ENCODE results near the gene NUP98. TPM values are rescaled to one million over a fixed set of nuclear protein-coding genes. Genes with fewer than 3 reads are reported as not detected.
"Not testable (repeated sequence)": the region's sequence is repeated elsewhere in the genome, so short reads cannot be mapped to it uniquely, and the experiment has no call there.

NUP98 gene
- total RNA-seq, 1 experiment from 2014 or later, result 82.4 TPM

- no peak overlapping the region for H3K4me3 ChIP-seq (ENCODE audit: low read depth, low read length, poor library complexity, severe bottlenecking)
- CTCF ChIA-PET, result no interaction called here
- no peaks in the 10 kb centered on the region for H3K9me3 ChIP-seq (ENCODE audit: low read depth, low read length, poor library complexity, severe bottlenecking)
- intact Hi-C loops (cut with micrococcal nuclease; ENCODE audit: unreplicated experiment), result no loop called here
- DNase-seq (ENCODE audit: low spot score), result no peak
- BruUV-seq (replicated peaks), result no TSS peak
- H3K27me3 ChIP-seq (replicated peaks; ENCODE audit: insufficient read depth, low read depth, low read length, poor library complexity), result peaks cover 3% of the 10 kb centered on the region
- no peak for TF ChIP-seq EZH2 (IDR thresholded peaks at IDR 0.05; ENCODE audit: borderline replicate concordance, low read depth, low read length, poor library complexity, severe bottlenecking)
- TF ChIP-seq, protein P1, sequence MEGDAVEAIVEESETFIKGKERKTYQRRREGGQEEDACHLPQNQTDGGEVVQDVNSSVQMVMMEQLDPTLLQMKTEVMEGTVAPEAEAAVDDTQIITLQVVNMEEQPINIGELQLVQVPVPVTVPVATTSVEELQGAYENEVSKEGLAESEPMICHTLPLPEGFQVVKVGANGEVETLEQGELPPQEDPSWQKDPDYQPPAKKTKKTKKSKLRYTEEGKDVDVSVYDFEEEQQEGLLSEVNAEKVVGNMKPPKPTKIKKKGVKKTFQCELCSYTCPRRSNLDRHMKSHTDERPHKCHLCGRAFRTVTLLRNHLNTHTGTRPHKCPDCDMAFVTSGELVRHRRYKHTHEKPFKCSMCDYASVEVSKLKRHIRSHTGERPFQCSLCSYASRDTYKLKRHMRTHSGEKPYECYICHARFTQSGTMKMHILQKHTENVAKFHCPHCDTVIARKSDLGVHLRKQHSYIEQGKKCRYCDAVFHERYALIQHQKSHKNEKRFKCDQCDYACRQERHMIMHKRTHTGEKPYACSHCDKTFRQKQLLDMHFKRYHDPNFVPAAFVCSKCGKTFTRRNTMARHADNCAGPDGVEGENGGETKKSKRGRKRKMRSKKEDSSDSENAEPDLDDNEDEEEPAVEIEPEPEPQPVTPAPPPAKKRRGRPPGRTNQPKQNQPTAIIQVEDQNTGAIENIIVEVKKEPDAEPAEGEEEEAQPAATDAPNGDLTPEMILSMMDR (conservative IDR thresholded peaks at IDR 0.05; ENCODE audit: low read depth, low read length), result no peak
- no peak overlapping the region for H3K27ac ChIP-seq (ENCODE audit: low read depth, low read length, poor library complexity, severe bottlenecking)
- H3K4me1 ChIP-seq (ENCODE audit: insufficient read depth, low read length, poor library complexity, severe bottlenecking), result no peaks in the 10 kb centered on the region
- POLR2A ChIA-PET (ENCODE audit: low non-redundant PET), result no interaction called here
- no peaks in the 10 kb centered on the region for H3K36me3 ChIP-seq (ENCODE audit: insufficient read depth, low read length, poor library complexity, severe bottlenecking)
Measured at GRCh38 chr11:3645552-3645951, 151.8 kb downstream of the NUP98 start.

- ChIA-PET POLR2A (ENCODE audit: low non-redundant PET) (no interaction called here), CTCF (no interaction called here)
- Histone ChIP-seq H3K4me3 (ENCODE audit: low read depth, low read length, poor library complexity, severe bottlenecking) (no peak within 1 kb of the TSS), H3K27me3 (replicated peaks; ENCODE audit: insufficient read depth, low read depth, low read length, poor library complexity) (peaks cover 3% of the 10 kb centered on the region), H3K9me3 (ENCODE audit: low read depth, low read length, poor library complexity, severe bottlenecking) (no peaks in the 10 kb centered on the region), H3K36me3 (ENCODE audit: insufficient read depth, low read length, poor library complexity, severe bottlenecking) (no peaks in the 10 kb centered on the region), H3K27ac (ENCODE audit: low read depth, low read length, poor library complexity, severe bottlenecking) (no peak within 1 kb of the TSS), H3K4me1 (ENCODE audit: insufficient read depth, low read length, poor library complexity, severe bottlenecking) (no peaks in the 10 kb centered on the region)
- TF ChIP-seq, protein P1 (conservative IDR thresholded peaks at IDR 0.05; ENCODE audit: low read depth, low read length), result no peak
- TF ChIP-seq EZH2 (IDR thresholded peaks at IDR 0.05; ENCODE audit: borderline replicate concordance, low read depth, low read length, poor library complexity, severe bottlenecking), result no peak
- BruUV-seq (replicated peaks), result no TSS peak
- intact Hi-C loops (cut with micrococcal nuclease; ENCODE audit: unreplicated experiment), result no loop called here
- DNase-seq (ENCODE audit: low spot score), result no peak
Measured at GRCh38 chr11:3644817-3645235, 152.5 kb downstream of the NUP98 start, which contains the start of gene ART1. ART1 (plus strand) TSS chr11:3645128; CDS start chr11:3659214, 14,086 bp downstream.

DNA sequence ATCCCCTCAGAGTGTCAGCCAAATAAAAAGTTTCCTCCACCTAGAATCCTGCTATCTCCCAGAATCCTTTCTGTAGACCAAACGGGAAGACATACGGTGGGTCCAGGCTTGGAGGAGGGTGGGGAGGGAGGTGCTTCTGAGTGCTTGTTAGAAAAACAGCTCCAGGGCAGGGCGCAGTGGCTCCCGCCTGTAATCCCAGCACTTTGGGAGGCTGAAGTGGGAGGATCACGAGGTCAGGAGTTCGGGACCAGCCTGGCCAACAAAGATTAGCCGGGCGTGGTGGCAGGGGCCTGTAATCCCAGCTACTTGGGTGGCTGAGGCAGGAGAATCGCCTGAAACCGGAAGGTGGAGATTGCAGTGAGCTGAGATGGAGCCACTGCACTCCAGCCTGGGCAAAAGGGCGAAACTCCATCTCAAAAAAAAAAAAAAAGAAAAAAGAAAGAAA is 154.2 kb downstream of the NUP98 start:
- H3K27ac ChIP-seq (ENCODE audit: low read depth, low read length, poor library complexity, severe bottlenecking); intact Hi-C loops (cut with micrococcal nuclease; ENCODE audit: unreplicated experiment); H3K4me1 ChIP-seq (ENCODE audit: insufficient read depth, low read length, poor library complexity, severe bottlenecking); BruUV-seq (replicated peaks); H3K4me3 ChIP-seq (ENCODE audit: low read depth, low read length, poor library complexity, severe bottlenecking); CTCF ChIA-PET; DNase-seq (ENCODE audit: low spot score); H3K9me3 ChIP-seq (ENCODE audit: low read depth, low read length, poor library complexity, severe bottlenecking); POLR2A ChIA-PET (ENCODE audit: low non-redundant PET); H3K36me3 ChIP-seq (ENCODE audit: insufficient read depth, low read length, poor library complexity, severe bottlenecking); H3K27me3 ChIP-seq (replicated peaks; ENCODE audit: insufficient read depth, low read depth, low read length, poor library complexity): not testable (repeated sequence)

All from A673 (cell line).